GM18909 (cell line): ENCODE data around the gene CAMK2G.
"Not testable (repeated sequence)": the region's sequence is repeated elsewhere in the genome, so short reads cannot be mapped to it uniquely, and the experiment has no call there.

ENCODE experiments used
- ATAC-seq: cut with Tn5 transposase; IDR thresholded peaks from one replicate; pipeline ENCODE4 v1.9.1; 2021; ENCODE audit warnings: mild to moderate bottlenecking; ENCODE audit not compliant: unreplicated experiment, poor library complexity

Gene CAMK2G

GRCh38 chr10:73905256-73906020, 31.1 kb upstream of the CAMK2G start:
- ATAC-seq: no peak

GRCh38 chr10:73902351-73902750, 28.0 kb upstream of the CAMK2G start:
- ATAC-seq: no peak

GRCh38 chr10:73901261-73901660, 26.9 kb upstream of the CAMK2G start:
- no peak for ATAC-seq

- ATAC-seq: no peak
Observed at GRCh38 chr10:73900064-73900463, 25.7 kb upstream of the CAMK2G start.

GRCh38 chr10:73899423-73899822, 25.1 kb upstream of the CAMK2G start:
- no peak for ATAC-seq

- no peak for ATAC-seq
Observed at GRCh38 chr10:73898730-73899410, 24.5 kb upstream of the CAMK2G start.

GRCh38 chr10:73897693-73898092, 23.3 kb upstream of the CAMK2G start:
- ATAC-seq: no peak

- ATAC-seq: not testable (repeated sequence)
Observed at GRCh38 chr10:73895381-73895780, 21.0 kb upstream of the CAMK2G start.

GRCh38 chr10:73894245-73894971, 20.1 kb upstream of the CAMK2G start:
- no peak for ATAC-seq

- ATAC-seq: no peak
Observed at GRCh38 chr10:73893426-73893825, 19.1 kb upstream of the CAMK2G start.

GRCh38 chr10:73892310-73893030, 18.1 kb upstream of the CAMK2G start:
- ATAC-seq: no peak

GRCh38 chr10:73891540-73891939, 17.2 kb upstream of the CAMK2G start:
- no peak for ATAC-seq

- not testable (repeated sequence) for ATAC-seq
Observed at GRCh38 chr10:73890830-73891229, 16.5 kb upstream of the CAMK2G start.

- ATAC-seq: no peak
Observed at GRCh38 chr10:73890261-73890660, 15.9 kb upstream of the CAMK2G start.

- not testable (repeated sequence) for ATAC-seq
Observed at GRCh38 chr10:73889416-73889815, 15.1 kb upstream of the CAMK2G start.

- no peak for ATAC-seq
Observed at GRCh38 chr10:73889014-73889413, 14.7 kb upstream of the CAMK2G start.

- no peak for ATAC-seq
Observed at GRCh38 chr10:73888514-73888913, 14.2 kb upstream of the CAMK2G start.

GRCh38 chr10:73887294-73888039, 13.1 kb upstream of the CAMK2G start:
- ATAC-seq: no peak

- no peak for ATAC-seq
Observed at GRCh38 chr10:73886661-73887293, 12.4 kb upstream of the CAMK2G start.
